K562 (cell line): ENCODE results near the gene XRCC3.

ENCODE experiments used
- FOXK1 ChIP-seq: sonication (generic); formaldehyde crosslinking; IDR thresholded peaks from 2 replicates; pipeline ENCODE4 v1.8.0; 2022; ENCODE audit warnings: missing genetic modification reagents, mild to moderate bottlenecking, borderline replicate concordance
- KLF10 ChIP-seq: fragments of 250-450 bp; sonication (Bioruptor Pico); IDR thresholded peaks from 2 replicates; pipeline ENCODE4 v1.6.1; 2021; ENCODE audit warnings: matching md5 sums
- RAD21 ChIP-seq, 2 experiments: fragments of 250-450 bp in 1 of 2; fragments of 450-650 bp in 1 of 2; sonication (Bioruptor Pico) in 1 of 2; formaldehyde crosslinking in 1 of 2; IDR thresholded peaks in 1 of 2; conservative IDR thresholded peaks in 1 of 2; 2 replicates each; pipeline versions ENCODE4 v1.4.0 to v1.8.0; 2020 to 2022; ENCODE audit warnings: mild to moderate bottlenecking in 2 of 2, moderate library complexity in 1 of 2
- TEAD2 ChIP-seq: fragments of 450-650 bp; IDR thresholded peaks from 2 replicates; pipeline ENCODE4 v1.6.1; 2016; ENCODE audit warnings: missing genetic modification characterization, control low read depth, missing compliant biosample characterization
- ZBED1 ChIP-seq: IDR thresholded peaks from 2 replicates; pipeline ENCODE4 v1.6.1; 2014
- TF ChIP-seq, protein P1 (sequence below), 3 experiments: IDR thresholded peaks in 2 of 3; conservative IDR thresholded peaks in 1 of 3; 2 replicates each; pipeline ENCODE4 v1.5.1; 2011 to 2012; ENCODE audit warnings: low read length in 3 of 3, mild to moderate bottlenecking in 3 of 3, control low read depth in 2 of 3, improper control_type of control experiment in 1 of 3, inconsistent platforms in 1 of 3, low read depth in 1 of 3, mixed read lengths in 1 of 3, moderate library complexity in 1 of 3; ENCODE audit not compliant: insufficient read depth in 2 of 3

- TF ChIP-seq FOXK1 (CRISPR knock-in tag): no peak
- no peak for TF ChIP-seq KLF10 (CRISPR knock-in tag)
- TF ChIP-seq RAD21 (CRISPR knock-in tag; conservative IDR thresholded peaks at IDR 0.05 in 1 of 2, IDR thresholded peaks at IDR 0.05 in 1 of 2): no peak
- TF ChIP-seq, protein P1, sequence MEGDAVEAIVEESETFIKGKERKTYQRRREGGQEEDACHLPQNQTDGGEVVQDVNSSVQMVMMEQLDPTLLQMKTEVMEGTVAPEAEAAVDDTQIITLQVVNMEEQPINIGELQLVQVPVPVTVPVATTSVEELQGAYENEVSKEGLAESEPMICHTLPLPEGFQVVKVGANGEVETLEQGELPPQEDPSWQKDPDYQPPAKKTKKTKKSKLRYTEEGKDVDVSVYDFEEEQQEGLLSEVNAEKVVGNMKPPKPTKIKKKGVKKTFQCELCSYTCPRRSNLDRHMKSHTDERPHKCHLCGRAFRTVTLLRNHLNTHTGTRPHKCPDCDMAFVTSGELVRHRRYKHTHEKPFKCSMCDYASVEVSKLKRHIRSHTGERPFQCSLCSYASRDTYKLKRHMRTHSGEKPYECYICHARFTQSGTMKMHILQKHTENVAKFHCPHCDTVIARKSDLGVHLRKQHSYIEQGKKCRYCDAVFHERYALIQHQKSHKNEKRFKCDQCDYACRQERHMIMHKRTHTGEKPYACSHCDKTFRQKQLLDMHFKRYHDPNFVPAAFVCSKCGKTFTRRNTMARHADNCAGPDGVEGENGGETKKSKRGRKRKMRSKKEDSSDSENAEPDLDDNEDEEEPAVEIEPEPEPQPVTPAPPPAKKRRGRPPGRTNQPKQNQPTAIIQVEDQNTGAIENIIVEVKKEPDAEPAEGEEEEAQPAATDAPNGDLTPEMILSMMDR (IDR thresholded peaks at IDR 0.05 in 2 of 3, conservative IDR thresholded peaks at IDR 0.05 in 1 of 3; ENCODE audit: insufficient read depth in 2 of 3, low read depth in 1 of 3, low read length in 3 of 3): no peak
- no peak for TF ChIP-seq TEAD2 (tag)
- TF ChIP-seq ZBED1: no peak
Measured at GRCh38 chr14:103735022-103735421, 19.8 kb upstream of the XRCC3 start.
